GM12892 (cell line): Measurements from ENCODE around the gene OCEL1.
A peak's percentile ranks its signal among the peaks of the same experiment; 100 is the strongest.
"Not testable (repeated sequence)": the region's sequence is repeated elsewhere in the genome, so short reads cannot be mapped to it uniquely, and the experiment has no call there.

Experiments
- DNase-seq: peaks from one replicate; pipeline ENCODE4 v3.0.0; 2011; ENCODE audit not compliant: insufficient read length
- FAIRE-seq: peaks from 2 replicates; lab custom pipeline; 2011; peaks lifted over from hg19 to GRCh38; lab: Jason Lieb, UNC
- POLR2A ChIP-seq: IDR thresholded peaks from 2 replicates; pipeline ENCODE4 v1.6.1; 2011; ENCODE audit warnings: low read depth, low read length, control low read depth
- POLR2AphosphoS5 ChIP-seq: IDR thresholded peaks from 2 replicates; pipeline ENCODE4 v1.6.1; 2011; ENCODE audit warnings: low read depth, low read length, control low read depth
- TAF1 ChIP-seq: IDR thresholded peaks from 2 replicates; pipeline ENCODE4 v1.6.1; 2011; ENCODE audit warnings: low read depth, mild to moderate bottlenecking, control low read depth, low read length, borderline replicate concordance

Gene OCEL1

GRCh38 chr19:17259934-17260333, 33.9 kb downstream of the OCEL1 start:
- DNase-seq (no peak), FAIRE-seq (no peak)
- no peak for TF ChIP-seq POLR2A
- TF ChIP-seq TAF1 = no peak
- TF ChIP-seq POLR2AphosphoS5 = no peak

GRCh38 chr19:17260842-17261325, 34.9 kb downstream of the OCEL1 start:
- FAIRE-seq (peak; percentile 97), DNase-seq (peak; percentile 95)
- no peak for TF ChIP-seq TAF1

- FAIRE-seq (no peak), DNase-seq (no peak)
- no peak for TF ChIP-seq POLR2A
- TF ChIP-seq TAF1 = no peak
- no peak for TF ChIP-seq POLR2AphosphoS5
Observed at GRCh38 chr19:17262557-17262956, 36.5 kb downstream of the OCEL1 start.

- no peak for FAIRE-seq
- no peak for DNase-seq
- TF ChIP-seq POLR2A (no peak), TAF1 (no peak), POLR2AphosphoS5 (no peak)
Observed at GRCh38 chr19:17263712-17264640, 38.0 kb downstream of the OCEL1 start.

GRCh38 chr19:17264641-17264979, 38.6 kb downstream of the OCEL1 start, which contains the start of gene USHBP1:
Gene USHBP1, minus strand, starts transcription at chr19:17264745. Its CDS starts 446 bp downstream, at chr19:17264299.
- no peak for FAIRE-seq
- no peak for DNase-seq
- TF ChIP-seq POLR2A (no peak), TAF1 (no peak), POLR2AphosphoS5 (no peak)

GRCh38 chr19:17266026-17266425, 40.0 kb downstream of the OCEL1 start:
- FAIRE-seq = no peak
- DNase-seq = no peak
- no peak for TF ChIP-seq TAF1

- TF ChIP-seq POLR2AphosphoS5 = 0 out of 2 replicates have a peak, but pooled peaks have one; percentile 36
- TF ChIP-seq TAF1 = no peak
- no peak for TF ChIP-seq POLR2A
- FAIRE-seq = no peak
- no peak for DNase-seq
Observed at GRCh38 chr19:17266589-17266974, 40.6 kb downstream of the OCEL1 start.

- peak; percentile 61 for TF ChIP-seq POLR2AphosphoS5
- peak; percentile 91 for TF ChIP-seq TAF1
- TF ChIP-seq POLR2A = peak; percentile 74
- peak; percentile 98 for FAIRE-seq
- DNase-seq = peak; percentile 93
Observed at GRCh38 chr19:17266975-17267788, 41.2 kb downstream of the OCEL1 start, which contains the start of gene BABAM1. Gene BABAM1, plus strand, starts transcription at chr19:17267443. Its CDS starts 1,364 bp downstream, at chr19:17268807.

- TF ChIP-seq TAF1 = no peak
- TF ChIP-seq POLR2A = no peak
- DNase-seq = no peak
- no peak for FAIRE-seq
Observed at GRCh38 chr19:17268754-17269153, 42.7 kb downstream of the OCEL1 start.

- not testable (repeated sequence) for FAIRE-seq, DNase-seq
Observed at GRCh38 chr19:17274892-17275291, 48.9 kb downstream of the OCEL1 start.

- DNase-seq (no peak), FAIRE-seq (no peak)
- TF ChIP-seq TAF1 = no peak
- no peak for TF ChIP-seq POLR2A
- TF ChIP-seq POLR2AphosphoS5 = no peak
Observed at GRCh38 chr19:17275441-17276175, 49.6 kb downstream of the OCEL1 start.
